Keratinocyte (primary cell): ENCODE measurements around the gene CTTN. TPM values are rescaled to one million over a fixed set of nuclear protein-coding genes. Genes with fewer than 3 reads are reported as not detected.

ENCODE experiments used
- DNase-seq: peaks from one replicate; pipeline ENCODE4 v3.0.0-alpha.2; 2011; ENCODE audit warnings: low read depth, missing footprints, low spot score
- FAIRE-seq: peaks from 2 replicates; lab custom pipeline; 2011; peaks lifted over from hg19 to GRCh38; lab: Jason Lieb, UNC
- H2AFZ ChIP-seq: 2 replicates; pipeline ENCODE4 v1.6.0; 2012; ENCODE audit warnings: low read length, control low read depth, inconsistent platforms; ENCODE audit not compliant: control insufficient read depth
- H3K27ac ChIP-seq: 2 replicates; pipeline ENCODE4 v1.5.1; 2011; ENCODE audit warnings: low read length; ENCODE audit not compliant: control insufficient read depth, insufficient read depth
- H3K27me3 ChIP-seq: 3 replicates; pipeline ENCODE4 v1.6.0; 2011; ENCODE audit warnings: low read length; ENCODE audit not compliant: control insufficient read depth, insufficient read depth; ENCODE audit errors: extremely low read depth
- H3K36me3 ChIP-seq, 2 experiments: 2 replicates in 1 of 2; 3 replicates in 1 of 2; pipeline ENCODE4 v1.5.1; 2011; ENCODE audit warnings: low read length in 2 of 2, mild to moderate bottlenecking in 1 of 2; ENCODE audit not compliant: control insufficient read depth in 2 of 2, insufficient read depth in 2 of 2; ENCODE audit errors: extremely low read depth in 1 of 2
- H3K4me1 ChIP-seq: 3 replicates; pipeline ENCODE4 v1.5.1; 2011; ENCODE audit warnings: low read length; ENCODE audit not compliant: control insufficient read depth, insufficient read depth; ENCODE audit errors: extremely low read depth
- H3K4me2 ChIP-seq: 3 replicates; pipeline ENCODE4 v1.6.0; 2011; ENCODE audit warnings: low read depth, low read length; ENCODE audit not compliant: control insufficient read depth, insufficient read depth; ENCODE audit errors: extremely low read depth
- H3K4me3 ChIP-seq, 3 experiments: fragments of 200-600 bp in 1 of 3; sonication (generic) in 1 of 3; 2 replicates in 2 of 3; 3 replicates in 1 of 3; pipeline ENCODE4 v1.5.1; 2011 to 2016; ENCODE audit warnings: low read length in 3 of 3, mild to moderate bottlenecking in 3 of 3, control low read depth in 2 of 3, inconsistent platforms in 1 of 3, low read depth in 1 of 3, mixed read lengths in 1 of 3, mixed run types in 1 of 3, moderate library complexity in 1 of 3; ENCODE audit not compliant: control insufficient read depth in 2 of 3, insufficient read depth in 2 of 3; ENCODE audit errors: extremely low read depth in 1 of 3
- H3K79me2 ChIP-seq: 2 replicates; pipeline ENCODE4 v1.6.0; 2012; ENCODE audit warnings: low read length; ENCODE audit not compliant: control insufficient read depth, insufficient read depth
- H3K9ac ChIP-seq: 3 replicates; pipeline ENCODE4 v1.6.0; 2011; ENCODE audit warnings: low read length; ENCODE audit not compliant: control insufficient read depth, insufficient read depth; ENCODE audit errors: extremely low read depth
- H3K9me1 ChIP-seq: 3 replicates; pipeline ENCODE4 v1.6.0; 2011; ENCODE audit warnings: low read length; ENCODE audit not compliant: control insufficient read depth, insufficient read depth; ENCODE audit errors: extremely low read depth
- H3K9me3 ChIP-seq: 2 replicates; pipeline ENCODE4 v1.5.1; 2012; ENCODE audit warnings: low read depth, low read length; ENCODE audit not compliant: control insufficient read depth
- H4K20me1 ChIP-seq: 3 replicates; pipeline ENCODE4 v1.6.0; 2011; ENCODE audit warnings: low read length; ENCODE audit not compliant: control insufficient read depth, insufficient read depth; ENCODE audit errors: extremely low read depth
- CTCF ChIP-seq, 3 experiments: IDR thresholded peaks in 1 of 3; conservative IDR thresholded peaks in 1 of 3; optimal IDR thresholded peaks in 1 of 3; 2 replicates in 2 of 3; 3 replicates in 1 of 3; pipeline versions ENCODE3 to v1.5.1; 2011; ENCODE audit warnings: low read length in 3 of 3, mild to moderate bottlenecking in 3 of 3, moderate library complexity in 2 of 3, control low read depth in 1 of 3, inconsistent platforms in 1 of 3; ENCODE audit not compliant: insufficient read depth in 2 of 3; ENCODE audit errors: extremely low read depth in 1 of 3
- EZH2 ChIP-seq: IDR thresholded peaks from one replicate; pipeline ENCODE4 v1.6.1; 2012; ENCODE audit warnings: inconsistent platforms, mild to moderate bottlenecking, low read length, moderate library complexity
- dilution Hi-C: fragments of 300-500 bp; cut with MboI; formaldehyde crosslinking; loops from one replicate; pipeline ENCODE4 v1.7.0; 2020; ENCODE audit warnings: low sequenced_read_pairs; ENCODE audit not compliant: extremely low pct_ligation_motif_present
- polyA plus RNA-seq, 5 experiments: library from polyadenylated mRNA; depleted of rRNA in 3 of 5; stranded (reverse) in 3 of 5; stranded (forward) in 1 of 5; unstranded in 1 of 5; fragments of >200 nt; gene quantifications; 1 replicate in 1 of 5; 2 replicates in 3 of 5; 3 replicates in 1 of 5; pipeline versions ENCODE4 v1.2.1 to v1.2.3, GENCODE V29; 2011 to 2012; ENCODE audit warnings: missing spikeins in 2 of 5, low read depth in 1 of 5, low replicate concordance in 1 of 5

CTTN gene
- polyA plus RNA-seq, 1 donor (not counting 4 experiments of a cell fraction or from before 2014, with no cell fraction given): 184 TPM

- dilution Hi-C loops: no loop called here
- FAIRE-seq (no peak), DNase-seq (no peak)
- H3K27ac ChIP-seq: no peak overlapping the region
- TF ChIP-seq CTCF (optimal IDR thresholded peaks at IDR 0.05 in 1 of 3, IDR thresholded peaks at IDR 0.05 in 1 of 3, conservative IDR thresholded peaks at IDR 0.05 in 1 of 3; ENCODE audit: extremely low read depth in 1 of 3, insufficient read depth in 2 of 3, low read length in 3 of 3): no peak
- no peak for TF ChIP-seq EZH2
- H3K4me3 ChIP-seq: no peak overlapping the region
- H3K36me3 ChIP-seq: peaks cover 76 to 78% of the 10 kb centered on the region in 2 experiments
- no peak overlapping the region for H2AFZ ChIP-seq
- peaks cover 33% of the 10 kb centered on the region for H4K20me1 ChIP-seq
- peaks cover 70% of the 10 kb centered on the region for H3K79me2 ChIP-seq
- no peaks in the 10 kb centered on the region for H3K4me1 ChIP-seq
- H3K9me3 ChIP-seq: no peaks in the 10 kb centered on the region
- H3K9ac ChIP-seq: no peak overlapping the region
- no peaks in the 10 kb centered on the region for H3K9me1 ChIP-seq
- no peaks in the 10 kb centered on the region for H3K27me3 ChIP-seq
- H3K4me2 ChIP-seq: no peak overlapping the region
Measured at GRCh38 chr11:70409437-70409836, 11.1 kb downstream of the CTTN start.

- no peaks in the 10 kb centered on the region for H3K27me3 ChIP-seq
- H3K4me3 ChIP-seq: no peak overlapping the region
- no peaks in the 10 kb centered on the region for H3K9me3 ChIP-seq
- H4K20me1 ChIP-seq: peaks cover 30% of the 10 kb centered on the region
- dilution Hi-C loops: no loop called here
- no peak overlapping the region for H3K27ac ChIP-seq
- peaks cover 79 to 80% of the 10 kb centered on the region in 2 experiments for H3K36me3 ChIP-seq
- H3K9me1 ChIP-seq: no peaks in the 10 kb centered on the region
- FAIRE-seq (no peak), DNase-seq (no peak)
- H3K9ac ChIP-seq: no peak overlapping the region
- no peaks in the 10 kb centered on the region for H3K4me1 ChIP-seq
- TF ChIP-seq CTCF (optimal IDR thresholded peaks at IDR 0.05 in 1 of 3, IDR thresholded peaks at IDR 0.05 in 1 of 3, conservative IDR thresholded peaks at IDR 0.05 in 1 of 3; ENCODE audit: extremely low read depth in 1 of 3, insufficient read depth in 2 of 3, low read length in 3 of 3): no peak
- TF ChIP-seq EZH2: no peak
- no peak overlapping the region for H2AFZ ChIP-seq
- peaks cover 68% of the 10 kb centered on the region for H3K79me2 ChIP-seq
- no peak overlapping the region for H3K4me2 ChIP-seq
Measured at GRCh38 chr11:70409871-70410270, 11.5 kb downstream of the CTTN start.
